Trophoblast cell (in vitro differentiated cells and primary cell): Measurements from ENCODE around the gene BLACAT1.

Experiments used
- DNase-seq, 2 donors: peaks; one replicate each; pipeline ENCODE4 v3.0.0-alpha.2; 2016
- H2AFZ ChIP-seq: 2 replicates; pipeline ENCODE4 v1.6.1; 2013; ENCODE audit warnings: low read length, moderate library complexity, mild to moderate bottlenecking; ENCODE audit not compliant: insufficient read depth, poor library complexity
- H2AK5ac ChIP-seq: 2 replicates; pipeline ENCODE4 v1.6.1; 2013; ENCODE audit warnings: mild to moderate bottlenecking, low read length
- H2BK120ac ChIP-seq: 2 replicates; pipeline ENCODE4 v1.6.1; 2013; ENCODE audit warnings: low read length, mild to moderate bottlenecking, moderate library complexity; ENCODE audit not compliant: insufficient read depth, poor library complexity
- H2BK12ac ChIP-seq: 2 replicates; pipeline ENCODE4 v1.6.1; 2013; ENCODE audit warnings: mild to moderate bottlenecking, low read length, moderate library complexity
- H2BK5ac ChIP-seq: 2 replicates; pipeline ENCODE4 v1.6.1; 2013; ENCODE audit warnings: low read length, low read depth, moderate library complexity, mild to moderate bottlenecking; ENCODE audit not compliant: poor library complexity
- H3K14ac ChIP-seq: 2 replicates; pipeline ENCODE4 v1.6.1; 2013; ENCODE audit warnings: mild to moderate bottlenecking, low read length
- H3K18ac ChIP-seq: 2 replicates; pipeline ENCODE4 v1.6.1; 2013; ENCODE audit warnings: mild to moderate bottlenecking, low read length
- H3K23ac ChIP-seq: 2 replicates; pipeline ENCODE4 v1.6.1; 2013; ENCODE audit warnings: low read length
- H3K27ac ChIP-seq: 2 replicates; pipeline ENCODE4 v1.5.1; 2013; ENCODE audit warnings: low read depth, mild to moderate bottlenecking, inconsistent platforms, low read length, moderate library complexity
- H3K27me3 ChIP-seq: 2 replicates; pipeline ENCODE4 v1.6.1; 2013; ENCODE audit warnings: inconsistent platforms, mild to moderate bottlenecking, low read length, moderate library complexity; ENCODE audit not compliant: insufficient read depth
- H3K36me3 ChIP-seq, 2 experiments: 1 replicate in 1 of 2; 2 replicates in 1 of 2; pipeline ENCODE4 v1.6.1; 2013; ENCODE audit warnings: low read length in 2 of 2, mild to moderate bottlenecking in 2 of 2, moderate library complexity in 1 of 2; ENCODE audit not compliant: insufficient read depth in 2 of 2, control insufficient read depth in 1 of 2
- H3K4ac ChIP-seq: 2 replicates; pipeline ENCODE4 v1.6.1; 2013; ENCODE audit warnings: low read depth, mild to moderate bottlenecking, low read length, moderate library complexity
- H3K4me1 ChIP-seq, 2 experiments: 1 replicate in 1 of 2; 2 replicates in 1 of 2; pipeline ENCODE4 v1.6.1; 2013; ENCODE audit warnings: low read length in 2 of 2, mild to moderate bottlenecking in 2 of 2, moderate library complexity in 1 of 2; ENCODE audit not compliant: insufficient read depth in 2 of 2, control insufficient read depth in 1 of 2
- H3K4me2 ChIP-seq: 2 replicates; pipeline ENCODE4 v1.6.1; 2013; ENCODE audit warnings: inconsistent platforms, mild to moderate bottlenecking, low read length, moderate library complexity
- H3K4me3 ChIP-seq: 2 replicates; pipeline ENCODE4 v1.5.1; 2013; ENCODE audit warnings: mild to moderate bottlenecking, low read depth, low read length, inconsistent platforms
- H3K79me1 ChIP-seq: one replicate; pipeline ENCODE4 v1.6.1; 2013; ENCODE audit warnings: low read length
- H3K79me2 ChIP-seq: 2 replicates; pipeline ENCODE4 v1.6.1; 2013; ENCODE audit warnings: low read length, mild to moderate bottlenecking; ENCODE audit not compliant: control insufficient read depth, insufficient read depth, poor library complexity
- H3K9ac ChIP-seq: 2 replicates; pipeline ENCODE4 v1.6.1; 2013; ENCODE audit warnings: mild to moderate bottlenecking, low read length
- H3K9me3 ChIP-seq: 2 replicates; pipeline ENCODE4 v1.6.1; 2013; ENCODE audit warnings: low read depth, mild to moderate bottlenecking, control low read depth, inconsistent platforms, low read length; ENCODE audit not compliant: insufficient read depth
- H4K12ac ChIP-seq: 2 replicates; pipeline ENCODE4 v1.6.1; 2013; ENCODE audit warnings: low read depth, mild to moderate bottlenecking, low read length, moderate library complexity
- H4K8ac ChIP-seq: 2 replicates; pipeline ENCODE4 v1.6.1; 2013; ENCODE audit warnings: low read depth, mild to moderate bottlenecking, low read length, moderate library complexity
- H4K91ac ChIP-seq: one replicate; pipeline ENCODE4 v1.6.1; 2013; ENCODE audit warnings: low read depth, mild to moderate bottlenecking, low read length, moderate library complexity
- WGBS: extraction: QIAGEN DNeasy Blood & Tissue Kit; methylation state at CpG from one replicate; pipeline ENCODE4 v1.1.7; 2013; ENCODE audit warnings: missing lambda C conversion rate; ENCODE audit not compliant: insufficient read length, insufficient coverage; ENCODE audit errors: extremely low coverage; 5-methylcytosine and 5-hydroxymethylcytosine counted together

Gene BLACAT1

GRCh38 chr1:205502111-205502810 is 46.4 kb upstream of the BLACAT1 start:
- H2BK5ac ChIP-seq, result no peak overlapping the region
- no peak overlapping the region for H3K9ac ChIP-seq
- H2BK120ac ChIP-seq, result no peak overlapping the region
- H4K8ac ChIP-seq, result no peak overlapping the region
- no peak overlapping the region for H3K4me2 ChIP-seq
- no peak overlapping the region for H4K12ac ChIP-seq
- DNase-seq, result no peak
- H2AK5ac ChIP-seq, result no peak overlapping the region
- H3K4me3 ChIP-seq, result no peak overlapping the region
- no peak overlapping the region for H2AFZ ChIP-seq
- peaks cover 18% of the 10 kb centered on the region for H3K79me1 ChIP-seq
- no peaks in the 10 kb centered on the region for H3K27me3 ChIP-seq
- no peak overlapping the region for H3K14ac ChIP-seq
- H3K4me1 ChIP-seq, result peaks cover 13 to 30% of the 10 kb centered on the region in 2 experiments
- H3K9me3 ChIP-seq, result no peaks in the 10 kb centered on the region
- no CpG with 5 or more reads among the region's 3 CpGs for WGBS
- H3K27ac ChIP-seq, result no peak overlapping the region
- H4K91ac ChIP-seq, result no peak overlapping the region
- H3K79me2 ChIP-seq, result peaks cover 4% of the 10 kb centered on the region
- no peak overlapping the region for H2BK12ac ChIP-seq
- no peak overlapping the region for H3K4ac ChIP-seq
- no peak overlapping the region for H3K23ac ChIP-seq
- no peaks in the 10 kb centered on the region for H3K36me3 ChIP-seq
- no peak overlapping the region for H3K18ac ChIP-seq

GRCh38 chr1:205500240-205501233 is 44.7 kb upstream of the BLACAT1 start:
- no peak overlapping the region for H2AFZ ChIP-seq
- H3K27ac ChIP-seq, result peak overlapping the region; percentile 26
- WGBS, result no CpG with 5 or more reads among the region's 9 CpGs
- H3K23ac ChIP-seq, result no peak overlapping the region
- no peak overlapping the region for H4K91ac ChIP-seq
- H3K4me3 ChIP-seq, result no peak overlapping the region
- no peak for DNase-seq
- H3K4ac ChIP-seq, result no peak overlapping the region
- H3K4me2 ChIP-seq, result no peak overlapping the region
- H3K36me3 ChIP-seq, result no peaks in the 10 kb centered on the region
- peaks cover 14% of the 10 kb centered on the region for H3K79me1 ChIP-seq
- H3K9me3 ChIP-seq, result no peaks in the 10 kb centered on the region
- H2BK12ac ChIP-seq, result no peak overlapping the region
- no peak overlapping the region for H2AK5ac ChIP-seq
- no peak overlapping the region for H2BK120ac ChIP-seq
- no peak overlapping the region for H4K12ac ChIP-seq
- no peak overlapping the region for H3K18ac ChIP-seq
- no peak overlapping the region for H3K9ac ChIP-seq
- no peak overlapping the region for H3K14ac ChIP-seq
- H3K27me3 ChIP-seq, result no peaks in the 10 kb centered on the region
- peaks cover 9 to 23% of the 10 kb centered on the region in 2 experiments for H3K4me1 ChIP-seq
- H2BK5ac ChIP-seq, result no peak overlapping the region
- peaks cover 4% of the 10 kb centered on the region for H3K79me2 ChIP-seq
- no peak overlapping the region for H4K8ac ChIP-seq

- no peaks in the 10 kb centered on the region for H3K27me3 ChIP-seq
- no peak overlapping the region for H2BK12ac ChIP-seq
- peaks cover 7 to 21% of the 10 kb centered on the region in 2 experiments for H3K4me1 ChIP-seq
- H2AK5ac ChIP-seq, result no peak overlapping the region
- H4K91ac ChIP-seq, result no peak overlapping the region
- no peak overlapping the region for H3K23ac ChIP-seq
- H3K79me2 ChIP-seq, result peaks cover under 1% of the 10 kb centered on the region
- peaks cover 7% of the 10 kb centered on the region for H3K79me1 ChIP-seq
- H3K4ac ChIP-seq, result no peak overlapping the region
- no peaks in the 10 kb centered on the region for H3K9me3 ChIP-seq
- no peak overlapping the region for H3K14ac ChIP-seq
- no peak overlapping the region for H4K12ac ChIP-seq
- DNase-seq, result no peak
- no peaks in the 10 kb centered on the region for H3K36me3 ChIP-seq
- H4K8ac ChIP-seq, result no peak overlapping the region
- H3K27ac ChIP-seq, result no peak overlapping the region
- H3K4me2 ChIP-seq, result no peak overlapping the region
- H2BK5ac ChIP-seq, result no peak overlapping the region
- H3K4me3 ChIP-seq, result no peak overlapping the region
- no peak overlapping the region for H3K18ac ChIP-seq
- no CpG with 5 or more reads among the region's 3 CpGs for WGBS
- no peak overlapping the region for H2AFZ ChIP-seq
- H3K9ac ChIP-seq, result no peak overlapping the region
- H2BK120ac ChIP-seq, result no peak overlapping the region
These were observed 43.9 kb upstream of the BLACAT1 start for GRCh38 chr1:205499789-205500188.

- Histone ChIP-seq H3K4me1 (peaks cover 13 to 22% of the 10 kb centered on the region in 2 experiments), H3K23ac (no peak overlapping the region), H2AK5ac (no peak overlapping the region), H2BK12ac (no peak overlapping the region), H3K4me2 (no peak overlapping the region), H4K91ac (no peak overlapping the region), H2BK5ac (no peak overlapping the region), H3K79me1 (peaks cover 5% of the 10 kb centered on the region), H3K4ac (no peak overlapping the region), H3K4me3 (no peak overlapping the region), H3K27me3 (no peaks in the 10 kb centered on the region), H2BK120ac (no peak overlapping the region), H3K14ac (no peak overlapping the region), H4K8ac (no peak overlapping the region), H2AFZ (no peak overlapping the region), H3K36me3 (no peaks in the 10 kb centered on the region), H4K12ac (no peak overlapping the region), H3K9ac (no peak overlapping the region), H3K79me2 (no peaks in the 10 kb centered on the region), H3K18ac (no peak overlapping the region), H3K27ac (no peak overlapping the region), H3K9me3 (no peaks in the 10 kb centered on the region)
- WGBS, result no CpG with 5 or more reads among the region's 7 CpGs
- no peak for DNase-seq
These were observed 41.5 kb upstream of the BLACAT1 start for GRCh38 chr1:205497351-205497750.
